Neuronal stem cell (in vitro differentiated cells): ENCODE measurements around the gene DNAH1.

ENCODE experiments used
- DNase-seq: peaks from one replicate; pipeline ENCODE4 v3.0.0-alpha.2; 2013; ENCODE audit warnings: low spot score
- H2AFZ ChIP-seq: one replicate; pipeline ENCODE4 v1.6.1; 2013; ENCODE audit warnings: mild to moderate bottlenecking, low read length, inconsistent platforms
- H2AK5ac ChIP-seq: 2 replicates; pipeline ENCODE4 v1.6.1; 2013; ENCODE audit warnings: low read depth, mild to moderate bottlenecking, inconsistent platforms, low read length, moderate library complexity, mixed read lengths
- H2BK120ac ChIP-seq: 2 replicates; pipeline ENCODE4 v1.6.1; 2013; ENCODE audit warnings: low read depth, mild to moderate bottlenecking, inconsistent platforms, low read length, moderate library complexity, mixed read lengths
- H2BK12ac ChIP-seq: one replicate; pipeline ENCODE4 v1.6.1; 2013; ENCODE audit warnings: low read length, inconsistent platforms
- H2BK15ac ChIP-seq: 2 replicates; pipeline ENCODE4 v1.6.1; 2013; ENCODE audit warnings: mild to moderate bottlenecking, low read length, inconsistent platforms, mixed read lengths
- H2BK5ac ChIP-seq: one replicate; pipeline ENCODE4 v1.6.1; 2013; ENCODE audit warnings: inconsistent platforms, mild to moderate bottlenecking, low read length, moderate library complexity
- H3K14ac ChIP-seq: one replicate; pipeline ENCODE4 v1.6.1; 2013; ENCODE audit warnings: low read length, inconsistent platforms
- H3K18ac ChIP-seq: 2 replicates; pipeline ENCODE4 v1.6.1; 2013; ENCODE audit warnings: low read length, inconsistent platforms
- H3K23ac ChIP-seq: 2 replicates; pipeline ENCODE4 v1.6.1; 2013; ENCODE audit warnings: low read depth, mild to moderate bottlenecking, mixed read lengths, low read length, inconsistent platforms; ENCODE audit not compliant: poor library complexity
- H3K27ac ChIP-seq: replicated peaks from 3 replicates; pipeline ENCODE4 v1.5.1; 2013; ENCODE audit warnings: low read length, inconsistent platforms
- H3K27me3 ChIP-seq, 3 experiments: 2 replicates each; pipeline ENCODE4 v1.6.1; 2013; ENCODE audit warnings: low read length in 3 of 3, mild to moderate bottlenecking in 2 of 3, inconsistent platforms in 1 of 3, low read depth in 1 of 3, mixed read lengths in 1 of 3, moderate library complexity in 1 of 3; ENCODE audit not compliant: control insufficient read depth in 3 of 3, insufficient read depth in 3 of 3
- H3K36me3 ChIP-seq, 2 donors: replicated peaks in 1 of 2; 2 replicates each; pipeline ENCODE4 v1.6.1; 2013; ENCODE audit warnings: low read length in 2 of 2; ENCODE audit not compliant: control insufficient read depth in 2 of 2, insufficient read depth in 2 of 2
- H3K4ac ChIP-seq: 2 replicates; pipeline ENCODE4 v1.6.1; 2013; ENCODE audit warnings: inconsistent platforms, mild to moderate bottlenecking, low read length, moderate library complexity
- H3K4me1 ChIP-seq, 2 donors: 1 replicate in 1 of 2; 2 replicates in 1 of 2; pipeline ENCODE4 v1.6.1; 2013; ENCODE audit warnings: low read length in 2 of 2, low read depth in 1 of 2; ENCODE audit not compliant: control insufficient read depth in 2 of 2, insufficient read depth in 1 of 2
- H3K4me2 ChIP-seq: one replicate; pipeline ENCODE4 v1.6.1; 2013; ENCODE audit warnings: mild to moderate bottlenecking, low read length, inconsistent platforms; ENCODE audit not compliant: insufficient read depth, poor library complexity, severe bottlenecking
- H3K4me3 ChIP-seq, 2 donors: 2 replicates each; pipeline ENCODE4 v1.5.1; 2013; ENCODE audit warnings: low read length in 2 of 2, mild to moderate bottlenecking in 2 of 2, inconsistent platforms in 1 of 2, moderate library complexity in 1 of 2
- H3K79me1 ChIP-seq: one replicate; pipeline ENCODE4 v1.6.1; 2013; ENCODE audit warnings: low read depth, mild to moderate bottlenecking, inconsistent platforms, low read length, moderate library complexity
- H3K9ac ChIP-seq: one replicate; pipeline ENCODE4 v1.6.1; 2013; ENCODE audit warnings: mild to moderate bottlenecking, low read depth, low read length, inconsistent platforms; ENCODE audit not compliant: poor library complexity
- H3K9me3 ChIP-seq, 2 donors: replicated peaks in 1 of 2; 2 replicates each; pipeline versions ENCODE3 to v1.6.1; 2013; ENCODE audit warnings: low read length in 2 of 2, mild to moderate bottlenecking in 2 of 2, inconsistent platforms in 1 of 2, low read depth in 1 of 2, mixed read lengths in 1 of 2, moderate library complexity in 1 of 2; ENCODE audit not compliant: control insufficient read depth in 2 of 2, insufficient read depth in 1 of 2
- H4K8ac ChIP-seq: one replicate; pipeline ENCODE4 v1.6.1; 2013; ENCODE audit warnings: low read depth, mild to moderate bottlenecking, inconsistent platforms, low read length, moderate library complexity
- H4K91ac ChIP-seq: one replicate; pipeline ENCODE4 v1.6.1; 2013; ENCODE audit warnings: low read length, low read depth, mild to moderate bottlenecking, inconsistent platforms; ENCODE audit not compliant: poor library complexity
- WGBS, 2 donors: extraction: QIAGEN DNeasy Blood & Tissue Kit; methylation state at CpG; one replicate each; pipeline ENCODE4 v1.1.7; 2013; ENCODE audit warnings: missing lambda C conversion rate in 2 of 2, mixed read lengths in 1 of 2; ENCODE audit not compliant: insufficient read length in 2 of 2, insufficient replicate concordance in 1 of 2; ENCODE audit errors: extremely low coverage in 2 of 2; 5-methylcytosine and 5-hydroxymethylcytosine counted together

DNAH1 gene

GRCh38 chr3:52347716-52348635, 31.9 kb downstream of the DNAH1 start:
- no peak overlapping the region for H3K18ac ChIP-seq
- no peak overlapping the region for H2BK120ac ChIP-seq
- no peak overlapping the region for H2BK12ac ChIP-seq
- H2AFZ ChIP-seq: no peak overlapping the region
- H3K79me1 ChIP-seq: no peaks in the 10 kb centered on the region
- no peaks in the 10 kb centered on the region for H3K27me3 ChIP-seq
- H3K23ac ChIP-seq: no peak overlapping the region
- H3K9me3 ChIP-seq: no peaks in the 10 kb centered on the region
- no peak overlapping the region for H3K27ac ChIP-seq
- H4K8ac ChIP-seq: no peak overlapping the region
- H2AK5ac ChIP-seq: no peak overlapping the region
- H3K9ac ChIP-seq: no peak overlapping the region
- H3K4me3 ChIP-seq: no peak overlapping the region
- no peak overlapping the region for H2BK15ac ChIP-seq
- H3K4me2 ChIP-seq: no peak overlapping the region
- WGBS, 2 donors: no CpG with 5 or more reads among the region's 13 CpGs
- H3K14ac ChIP-seq: no peak overlapping the region
- no peak overlapping the region for H4K91ac ChIP-seq
- H3K36me3 ChIP-seq: peaks cover 0 to 2% of the 10 kb centered on the region in 2 donors
- no peak overlapping the region for H3K4ac ChIP-seq
- no peak overlapping the region for H2BK5ac ChIP-seq
- DNase-seq: no peak
- H3K4me1 ChIP-seq: no peaks in the 10 kb centered on the region

GRCh38 chr3:52349131-52349530, 33.0 kb downstream of the DNAH1 start:
- Histone ChIP-seq H2AFZ (no peak overlapping the region), H3K4me3 (peak overlapping the region in 1 of 2 donors; percentile 23), H3K9ac (no peak overlapping the region), H3K4me1 (no peaks in the 10 kb centered on the region), H3K9me3 (no peaks in the 10 kb centered on the region), H3K36me3 (peaks cover 2% of the 10 kb centered on the region in 2 donors), H3K14ac (peak overlapping the region; percentile 90), H3K23ac (no peak overlapping the region), H3K18ac (peak overlapping the region; percentile 27), H3K4ac (no peak overlapping the region), H3K27me3 (no peaks in the 10 kb centered on the region), H4K91ac (no peak overlapping the region), H2AK5ac (peak overlapping the region; percentile 49), H3K79me1 (no peaks in the 10 kb centered on the region), H2BK120ac (no peak overlapping the region), H3K4me2 (no peak overlapping the region), H3K27ac (no peak overlapping the region), H2BK12ac (no peak overlapping the region), H2BK5ac (no peak overlapping the region), H2BK15ac (no peak overlapping the region), H4K8ac (no peak overlapping the region)
- WGBS, 2 donors: no CpG with 5 or more reads among the region's 11 CpGs
- DNase-seq: no peak

- Histone ChIP-seq H3K27me3 (no peaks in the 10 kb centered on the region), H3K79me1 (no peaks in the 10 kb centered on the region), H2AFZ (no peak overlapping the region), H2AK5ac (peak overlapping the region; percentile 18), H2BK15ac (peak overlapping the region; percentile 15), H2BK120ac (no peak overlapping the region), H3K4ac (no peak overlapping the region), H3K36me3 (peaks cover 2% of the 10 kb centered on the region in 2 donors), H4K8ac (no peak overlapping the region), H3K9ac (peak overlapping the region; percentile 15), H3K4me3 (peak overlapping the region in 1 of 2 donors; percentile 11), H3K27ac (no peak overlapping the region), H2BK12ac (no peak overlapping the region), H3K14ac (peak overlapping the region; percentile 97), H3K4me2 (peak overlapping the region; percentile 14), H3K18ac (no peak overlapping the region), H4K91ac (no peak overlapping the region), H3K9me3 (no peaks in the 10 kb centered on the region), H3K23ac (no peak overlapping the region), H2BK5ac (no peak overlapping the region), H3K4me1 (no peaks in the 10 kb centered on the region)
- no peak for DNase-seq
- WGBS, 2 donors: no CpG with 5 or more reads among the region's 19 CpGs
These were observed 33.7 kb downstream of the DNAH1 start for GRCh38 chr3:52349611-52350395.

GRCh38 chr3:52350416-52350815, 34.3 kb downstream of the DNAH1 start:
- no peak overlapping the region for H3K27ac ChIP-seq
- H3K4me1 ChIP-seq: no peaks in the 10 kb centered on the region
- H3K4me3 ChIP-seq: no peak overlapping the region
- H3K36me3 ChIP-seq: peaks cover 2% of the 10 kb centered on the region in 2 donors
- no peaks in the 10 kb centered on the region for H3K27me3 ChIP-seq
- H2AK5ac ChIP-seq: no peak overlapping the region
- H3K18ac ChIP-seq: no peak overlapping the region
- no peak overlapping the region for H3K23ac ChIP-seq
- no peak overlapping the region for H4K91ac ChIP-seq
- no peaks in the 10 kb centered on the region for H3K79me1 ChIP-seq
- no peak overlapping the region for H3K9ac ChIP-seq
- H3K9me3 ChIP-seq: no peaks in the 10 kb centered on the region
- no peak for DNase-seq
- no peak overlapping the region for H2BK15ac ChIP-seq
- WGBS, 2 donors: no CpG with 5 or more reads among the region's 7 CpGs
- H3K4me2 ChIP-seq: no peak overlapping the region
- no peak overlapping the region for H2BK120ac ChIP-seq
- no peak overlapping the region for H4K8ac ChIP-seq
- H3K14ac ChIP-seq: no peak overlapping the region
- H3K4ac ChIP-seq: no peak overlapping the region
- no peak overlapping the region for H2BK5ac ChIP-seq
- no peak overlapping the region for H2BK12ac ChIP-seq
- H2AFZ ChIP-seq: no peak overlapping the region
